SU-DHL-6 (cell line): Measurements from ENCODE around the gene ZNF516.

Experiments
- CTCF ChIP-seq: fragments of 200-600 bp; sonication (generic); IDR thresholded peaks from one replicate; pipeline ENCODE4 v1.5.1; 2017; ENCODE audit warnings: antibody characterized with exemption, mild to moderate bottlenecking, low read length, moderate library complexity; ENCODE audit not compliant: insufficient read depth, poor library complexity, severe bottlenecking
- EZH2phosphoT487 ChIP-seq: fragments of 200-600 bp; sonication (generic), shearing (Covaris generic); conservative IDR thresholded peaks from 2 replicates; pipeline ENCODE4 v1.6.1; 2018; ENCODE audit warnings: mild to moderate bottlenecking, antibody characterized with exemption, low read length, moderate library complexity, mixed read lengths

DNA sequence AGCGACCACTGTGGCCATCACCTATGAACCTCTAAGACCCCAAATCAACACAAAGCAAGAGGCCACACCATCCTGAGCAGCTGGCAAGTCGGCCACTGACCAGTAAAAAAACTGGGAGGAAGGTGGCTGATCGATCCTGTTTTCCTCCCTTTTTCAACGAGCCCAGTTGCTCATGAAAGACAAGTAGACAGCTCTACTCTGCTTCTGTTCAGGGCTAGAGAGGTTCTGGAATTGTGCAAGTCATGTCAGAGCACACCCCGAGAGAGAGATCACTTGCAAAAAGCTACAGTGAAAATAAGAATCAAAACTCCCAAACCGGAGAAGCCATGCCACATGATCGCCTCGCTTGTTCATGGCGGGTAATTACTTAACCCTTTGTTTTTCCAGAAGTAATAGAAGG is 34.6 kb downstream of the ZNF516 start:
- TF ChIP-seq CTCF, result no peak
- no peak for TF ChIP-seq EZH2phosphoT487
